NCI-H345 treated with DMSO at 0.1 percent for 48 hours (cell line): ENCODE data around the gene ATP8B1.

ENCODE experiments used
- DNase-seq: peaks from one replicate; lab custom pipeline; 2025; ENCODE audit not compliant: unreplicated experiment; lab: John Stamatoyannopoulos, UW

ATP8B1 gene

GRCh38 chr18:57631697-57632096, 171.4 kb downstream of the ATP8B1 start:
- DNase-seq: no peak

- no peak for DNase-seq
Observed at GRCh38 chr18:57630754-57631595, 172.1 kb downstream of the ATP8B1 start.

- peak; percentile 86 for DNase-seq
Observed at GRCh38 chr18:57630002-57630753, 172.9 kb downstream of the ATP8B1 start.

GRCh38 chr18:57629422-57629821, 173.7 kb downstream of the ATP8B1 start:
- DNase-seq: no peak

- DNase-seq: no peak
Observed at GRCh38 chr18:57627488-57627887, 175.6 kb downstream of the ATP8B1 start.

- no peak for DNase-seq
Observed at GRCh38 chr18:57624988-57625387, 178.1 kb downstream of the ATP8B1 start.

- DNase-seq: no peak
Observed at GRCh38 chr18:57621246-57621604, 181.9 kb downstream of the ATP8B1 start.

GRCh38 chr18:57619876-57620275, 183.2 kb downstream of the ATP8B1 start:
- no peak for DNase-seq

- no peak for DNase-seq
Observed at GRCh38 chr18:57618910-57619309, 184.2 kb downstream of the ATP8B1 start.

- DNase-seq: no peak
Observed at GRCh38 chr18:57603871-57604270, 199.2 kb downstream of the ATP8B1 start.
